Measurements from ENCODE around the gene ATP5MG.

ATP5MG gene

GRCh38 chr11:118442908-118443589 is 41.6 kb downstream of the ATP5MG start:
- no peak for DNase-seq

GRCh38 chr11:118443590-118444218 is 42.3 kb downstream of the ATP5MG start:
- no peak for DNase-seq

GRCh38 chr11:118447423-118447822 is 46.0 kb downstream of the ATP5MG start:
- DNase-seq = no peak

GRCh38 chr11:118448294-118448693 is 46.9 kb downstream of the ATP5MG start:
- DNase-seq = no peak

GRCh38 chr11:118449316-118449918 is 48.0 kb downstream of the ATP5MG start:
- no peak for DNase-seq

- no peak for DNase-seq
Observed at GRCh38 chr11:118450451-118450850, 49.0 kb downstream of the ATP5MG start.

All from retina (tissue), 1 donor.